Measurements from ENCODE around the gene CSNK1E. TPM values are rescaled to one million over a fixed set of nuclear protein-coding genes. Genes with fewer than 3 reads are reported as not detected.

CSNK1E gene
- total and polyA plus RNA-seq, 10 of the 15 experiments (the other 5 are each of a cell fraction or from before 2014, with no cell fraction given), result 5.9 to 107 (median 64.9) TPM

DNA sequence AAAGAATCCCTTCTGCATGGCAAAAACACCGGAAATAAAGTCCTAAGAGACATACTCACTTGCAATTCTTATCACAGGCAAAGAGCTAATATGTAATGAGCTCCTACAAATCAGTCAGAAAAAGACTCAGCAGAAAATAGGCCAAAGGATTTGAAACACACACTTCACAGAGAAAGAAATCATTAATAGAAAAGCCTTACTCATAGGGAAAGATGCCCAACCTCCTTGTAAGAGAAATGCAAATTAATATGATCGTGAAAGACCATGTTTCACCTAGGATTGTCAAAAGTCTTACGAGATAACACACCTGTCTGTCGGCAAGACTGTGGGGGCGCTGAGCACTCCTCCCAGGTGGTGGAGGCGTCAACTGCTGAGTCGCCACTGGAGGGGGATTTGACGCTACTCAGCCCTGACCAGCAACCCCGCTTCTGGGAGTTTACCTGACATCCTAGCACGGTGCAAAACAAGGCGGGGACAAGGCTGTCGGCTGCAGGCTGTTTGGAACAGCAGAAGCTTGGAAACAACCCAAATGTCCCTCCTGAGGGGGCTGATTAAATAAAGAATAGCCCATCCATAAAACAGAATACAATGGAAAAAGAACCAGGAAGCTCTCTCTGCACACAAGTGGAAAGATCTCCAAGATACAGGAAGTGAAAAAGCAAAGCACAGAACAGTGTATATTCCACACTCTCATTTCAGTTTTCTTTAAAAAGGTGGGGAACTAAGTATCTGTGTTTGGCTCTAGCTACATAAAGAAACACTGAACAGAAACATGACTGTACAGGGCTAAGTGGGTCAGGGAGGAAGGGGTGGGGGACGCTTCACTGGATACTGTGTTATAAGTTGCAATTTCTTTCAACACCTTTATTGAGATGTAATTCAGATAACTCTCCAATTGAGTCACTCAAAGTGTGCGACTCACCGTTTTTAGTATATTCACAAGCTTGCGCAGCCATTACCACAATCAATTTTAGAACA is 11.5 kb downstream of the CSNK1E start (continued):
- no peak for TF ChIP-seq CEBPZ (IDR thresholded peaks at IDR 0.05; ENCODE audit: low read depth, low read length)
- TF ChIP-seq MEF2A (IDR thresholded peaks at IDR 0.05; ENCODE audit: insufficient read depth, low read depth, low read length), result 0 out of 2 replicates have a peak, but pooled peaks have one; percentile 32
- TF ChIP-seq CHD1 (IDR thresholded peaks at IDR 0.05; ENCODE audit: low read depth, low read length), result no peak
- peak; percentile 84; the same call in 2 of the 3 replicates for TF ChIP-seq POU2F2 (IDR thresholded peaks at IDR 0.05; ENCODE audit: borderline replicate concordance, low read depth, low read length)
- TF ChIP-seq, protein P1, sequence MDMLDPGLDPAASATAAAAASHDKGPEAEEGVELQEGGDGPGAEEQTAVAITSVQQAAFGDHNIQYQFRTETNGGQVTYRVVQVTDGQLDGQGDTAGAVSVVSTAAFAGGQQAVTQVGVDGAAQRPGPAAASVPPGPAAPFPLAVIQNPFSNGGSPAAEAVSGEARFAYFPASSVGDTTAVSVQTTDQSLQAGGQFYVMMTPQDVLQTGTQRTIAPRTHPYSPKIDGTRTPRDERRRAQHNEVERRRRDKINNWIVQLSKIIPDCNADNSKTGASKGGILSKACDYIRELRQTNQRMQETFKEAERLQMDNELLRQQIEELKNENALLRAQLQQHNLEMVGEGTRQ (IDR thresholded peaks at IDR 0.05; ENCODE audit: borderline replicate concordance, low read depth, low read length), result no peak
- TF ChIP-seq CBX3 (IDR thresholded peaks at IDR 0.05; ENCODE audit: borderline replicate concordance, low read depth), result no peak
- no peak for TF ChIP-seq E4F1 (IDR thresholded peaks at IDR 0.05; ENCODE audit: borderline replicate concordance, partially characterized antibody)
- no peak for TF ChIP-seq YBX1 (IDR thresholded peaks at IDR 0.05)
- TF ChIP-seq ZBTB4 (CRISPR knock-in tag; IDR thresholded peaks at IDR 0.05), result no peak
- TF ChIP-seq, protein P2, sequence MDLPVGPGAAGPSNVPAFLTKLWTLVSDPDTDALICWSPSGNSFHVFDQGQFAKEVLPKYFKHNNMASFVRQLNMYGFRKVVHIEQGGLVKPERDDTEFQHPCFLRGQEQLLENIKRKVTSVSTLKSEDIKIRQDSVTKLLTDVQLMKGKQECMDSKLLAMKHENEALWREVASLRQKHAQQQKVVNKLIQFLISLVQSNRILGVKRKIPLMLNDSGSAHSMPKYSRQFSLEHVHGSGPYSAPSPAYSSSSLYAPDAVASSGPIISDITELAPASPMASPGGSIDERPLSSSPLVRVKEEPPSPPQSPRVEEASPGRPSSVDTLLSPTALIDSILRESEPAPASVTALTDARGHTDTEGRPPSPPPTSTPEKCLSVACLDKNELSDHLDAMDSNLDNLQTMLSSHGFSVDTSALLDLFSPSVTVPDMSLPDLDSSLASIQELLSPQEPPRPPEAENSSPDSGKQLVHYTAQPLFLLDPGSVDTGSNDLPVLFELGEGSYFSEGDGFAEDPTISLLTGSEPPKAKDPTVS (IDR thresholded peaks at IDR 0.05; ENCODE audit: low read depth, low read length), result no peak
- TF ChIP-seq, protein P3, sequence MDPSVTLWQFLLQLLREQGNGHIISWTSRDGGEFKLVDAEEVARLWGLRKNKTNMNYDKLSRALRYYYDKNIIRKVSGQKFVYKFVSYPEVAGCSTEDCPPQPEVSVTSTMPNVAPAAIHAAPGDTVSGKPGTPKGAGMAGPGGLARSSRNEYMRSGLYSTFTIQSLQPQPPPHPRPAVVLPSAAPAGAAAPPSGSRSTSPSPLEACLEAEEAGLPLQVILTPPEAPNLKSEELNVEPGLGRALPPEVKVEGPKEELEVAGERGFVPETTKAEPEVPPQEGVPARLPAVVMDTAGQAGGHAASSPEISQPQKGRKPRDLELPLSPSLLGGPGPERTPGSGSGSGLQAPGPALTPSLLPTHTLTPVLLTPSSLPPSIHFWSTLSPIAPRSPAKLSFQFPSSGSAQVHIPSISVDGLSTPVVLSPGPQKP (IDR thresholded peaks at IDR 0.05; ENCODE audit: low read depth, low read length), result no peak
- 0 out of 4 replicates have a peak, but pooled peaks of 1 of the 2 experiments have one; percentile 4 for TF ChIP-seq ETV6 (conservative IDR thresholded peaks at IDR 0.05 in 1 of 2, IDR thresholded peaks at IDR 0.05 in 1 of 2; ENCODE audit: borderline replicate concordance in 1 of 2, low read depth in 1 of 2)
- TF ChIP-seq FOS (IDR thresholded peaks at IDR 0.05; ENCODE audit: borderline replicate concordance, extremely low read depth, insufficient read length), result no peak
